Measurements from ENCODE around the gene CREB5. TPM values are rescaled to one million over a fixed set of nuclear protein-coding genes. Genes with fewer than 3 reads are reported as not detected.

Gene CREB5
- 2.9 and 5.8 TPM in 2 replicates for total RNA-seq

GRCh38 chr7:28411876-28412662 is at the start of gene CREB5:
CREB5 (plus strand) TSS chr7:28412518; CDS start chr7:28412915, 397 bp downstream.

Other genes starting within 250 kb of the CREB5 start
- 11.7 and 12.2 TPM in 2 replicates for gene JAZF1, start 231.7 kb upstream of the CREB5 start, total RNA-seq